Measurements from ENCODE around the gene ITGB4. TPM values are rescaled to one million over a fixed set of nuclear protein-coding genes. Genes with fewer than 3 reads are reported as not detected.
"Not testable (repeated sequence)": the region's sequence is repeated elsewhere in the genome, so short reads cannot be mapped to it uniquely, and the experiment has no call there.

Gene ITGB4
- polyA plus RNA-seq, 1 donor: 48.4 TPM

GRCh38 chr17:75759978-75760640, 38.9 kb downstream of the ITGB4 start:
- 100% methylated on average over 1 of the region's 6 CpGs for WGBS (ENCODE audit: insufficient coverage, low lambda C conversion rate)
- Histone ChIP-seq H3K4me1 (ENCODE audit: control insufficient read depth, insufficient read depth, low read length) (peaks cover 24% of the 10 kb centered on the region), H3K36me3 (ENCODE audit: control insufficient read depth, insufficient read depth, low read length) (peaks cover 36% of the 10 kb centered on the region)
- not testable (repeated sequence) for DNase-seq; H3K4me3 ChIP-seq (ENCODE audit: low read length); H3K9me3 ChIP-seq (ENCODE audit: control insufficient read depth, low read depth, low read length); H3K27me3 ChIP-seq (ENCODE audit: control insufficient read depth, insufficient read depth, low read length); H3K27ac ChIP-seq (ENCODE audit: low read length)

GRCh38 chr17:75762513-75763268, 41.4 kb downstream of the ITGB4 start:
- Histone ChIP-seq H3K36me3 (ENCODE audit: control insufficient read depth, insufficient read depth, low read length) (peaks cover 22% of the 10 kb centered on the region), H3K27ac (ENCODE audit: low read length) (no peak overlapping the region), H3K9me3 (ENCODE audit: control insufficient read depth, low read depth, low read length) (no peaks in the 10 kb centered on the region), H3K27me3 (ENCODE audit: control insufficient read depth, insufficient read depth, low read length) (no peaks in the 10 kb centered on the region), H3K4me3 (ENCODE audit: low read length) (no peak overlapping the region), H3K4me1 (ENCODE audit: control insufficient read depth, insufficient read depth, low read length) (peaks cover 17% of the 10 kb centered on the region)
- 80% methylated on average over 1 of the region's 27 CpGs for WGBS (ENCODE audit: insufficient coverage, low lambda C conversion rate)
- DNase-seq: no peak

GRCh38 chr17:75763269-75763607, 42.0 kb downstream of the ITGB4 start:
- H3K27ac ChIP-seq (ENCODE audit: low read length): no peak overlapping the region
- no CpG with 5 or more reads among the region's 3 CpGs for WGBS (ENCODE audit: insufficient coverage, low lambda C conversion rate)
- no peak overlapping the region for H3K4me3 ChIP-seq (ENCODE audit: low read length)
- DNase-seq: no peak
- no peaks in the 10 kb centered on the region for H3K9me3 ChIP-seq (ENCODE audit: control insufficient read depth, low read depth, low read length)
- H3K27me3 ChIP-seq (ENCODE audit: control insufficient read depth, insufficient read depth, low read length): no peaks in the 10 kb centered on the region
- H3K4me1 ChIP-seq (ENCODE audit: control insufficient read depth, insufficient read depth, low read length): peaks cover 17% of the 10 kb centered on the region
- peaks cover 16% of the 10 kb centered on the region for H3K36me3 ChIP-seq (ENCODE audit: control insufficient read depth, insufficient read depth, low read length)

- no peaks in the 10 kb centered on the region for H3K27me3 ChIP-seq (ENCODE audit: control insufficient read depth, insufficient read depth, low read length)
- peaks cover 11% of the 10 kb centered on the region for H3K36me3 ChIP-seq (ENCODE audit: control insufficient read depth, insufficient read depth, low read length)
- peak in 1 of 2 donors; percentile 67 for DNase-seq
- H3K4me1 ChIP-seq (ENCODE audit: control insufficient read depth, insufficient read depth, low read length): peaks cover 17% of the 10 kb centered on the region
- H3K4me3 ChIP-seq (ENCODE audit: low read length): peak overlapping the region; percentile 71
- WGBS (ENCODE audit: insufficient coverage, low lambda C conversion rate): no CpG with 5 or more reads among the region's 16 CpGs
- peak overlapping the region; percentile 77 for H3K27ac ChIP-seq (ENCODE audit: low read length)
- no peaks in the 10 kb centered on the region for H3K9me3 ChIP-seq (ENCODE audit: control insufficient read depth, low read depth, low read length)
Observed at GRCh38 chr17:75763613-75764416, 42.6 kb downstream of the ITGB4 start.

GRCh38 chr17:75764417-75764710, 43.1 kb downstream of the ITGB4 start:
- DNase-seq: no peak
- peaks cover 9% of the 10 kb centered on the region for H3K36me3 ChIP-seq (ENCODE audit: control insufficient read depth, insufficient read depth, low read length)
- H3K27ac ChIP-seq (ENCODE audit: low read length): peak overlapping the region; percentile 77
- H3K27me3 ChIP-seq (ENCODE audit: control insufficient read depth, insufficient read depth, low read length): no peaks in the 10 kb centered on the region
- no peaks in the 10 kb centered on the region for H3K9me3 ChIP-seq (ENCODE audit: control insufficient read depth, low read depth, low read length)
- no CpG with 5 or more reads among the region's 14 CpGs for WGBS (ENCODE audit: insufficient coverage, low lambda C conversion rate)
- H3K4me3 ChIP-seq (ENCODE audit: low read length): peak overlapping the region; percentile 71
- peaks cover 17% of the 10 kb centered on the region for H3K4me1 ChIP-seq (ENCODE audit: control insufficient read depth, insufficient read depth, low read length)

GRCh38 chr17:75764711-75765421, 43.6 kb downstream of the ITGB4 start, which contains the start of gene GALK1:
TSS of gene GALK1 (minus strand) at chr17:75765192. CDS start at chr17:75765136, 56 bp downstream.
- Histone ChIP-seq H3K36me3 (ENCODE audit: control insufficient read depth, insufficient read depth, low read length) (peaks cover 7% of the 10 kb centered on the region), H3K4me3 (ENCODE audit: low read length) (peak within 1 kb of the TSS; percentile 71), H3K4me1 (ENCODE audit: control insufficient read depth, insufficient read depth, low read length) (peaks cover 17% of the 10 kb centered on the region), H3K27me3 (ENCODE audit: control insufficient read depth, insufficient read depth, low read length) (no peaks in the 10 kb centered on the region), H3K9me3 (ENCODE audit: control insufficient read depth, low read depth, low read length) (no peaks in the 10 kb centered on the region), H3K27ac (ENCODE audit: low read length) (peak within 1 kb of the TSS; percentile 77)
- no CpG with 5 or more reads among the region's 71 CpGs for WGBS (ENCODE audit: insufficient coverage, low lambda C conversion rate)
- peak; percentile 79 to 82 for DNase-seq

- Histone ChIP-seq H3K36me3 (ENCODE audit: control insufficient read depth, insufficient read depth, low read length) (peaks cover 7% of the 10 kb centered on the region), H3K4me1 (ENCODE audit: control insufficient read depth, insufficient read depth, low read length) (peaks cover 19% of the 10 kb centered on the region), H3K9me3 (ENCODE audit: control insufficient read depth, low read depth, low read length) (no peaks in the 10 kb centered on the region), H3K27me3 (ENCODE audit: control insufficient read depth, insufficient read depth, low read length) (no peaks in the 10 kb centered on the region), H3K27ac (ENCODE audit: low read length) (no peak overlapping the region), H3K4me3 (ENCODE audit: low read length) (no peak overlapping the region)
- WGBS (ENCODE audit: insufficient coverage, low lambda C conversion rate): no CpG with 5 or more reads among the region's 4 CpGs
- DNase-seq: peak in 1 of 2 donors; percentile 14
Observed at GRCh38 chr17:75765981-75766380, 44.7 kb downstream of the ITGB4 start.

- Histone ChIP-seq H3K36me3 (ENCODE audit: control insufficient read depth, insufficient read depth, low read length) (no peaks in the 10 kb centered on the region), H3K27ac (ENCODE audit: low read length) (no peak overlapping the region), H3K27me3 (ENCODE audit: control insufficient read depth, insufficient read depth, low read length) (no peaks in the 10 kb centered on the region), H3K4me1 (ENCODE audit: control insufficient read depth, insufficient read depth, low read length) (peaks cover 36% of the 10 kb centered on the region), H3K4me3 (ENCODE audit: low read length) (no peak overlapping the region), H3K9me3 (ENCODE audit: control insufficient read depth, low read depth, low read length) (no peaks in the 10 kb centered on the region)
- DNase-seq: no peak
- WGBS (ENCODE audit: insufficient coverage, low lambda C conversion rate): 60% methylated on average over 1 of the region's 8 CpGs
Observed at GRCh38 chr17:75767881-75768280, 46.6 kb downstream of the ITGB4 start.

- Histone ChIP-seq H3K9me3 (ENCODE audit: control insufficient read depth, low read depth, low read length) (no peaks in the 10 kb centered on the region), H3K4me3 (ENCODE audit: low read length) (no peak overlapping the region), H3K4me1 (ENCODE audit: control insufficient read depth, insufficient read depth, low read length) (peaks cover 27% of the 10 kb centered on the region), H3K36me3 (ENCODE audit: control insufficient read depth, insufficient read depth, low read length) (peaks cover 2% of the 10 kb centered on the region), H3K27ac (ENCODE audit: low read length) (peak overlapping the region; percentile 9), H3K27me3 (ENCODE audit: control insufficient read depth, insufficient read depth, low read length) (no peaks in the 10 kb centered on the region)
- peak in 1 of 2 donors; percentile 84 for DNase-seq
- no CpG with 5 or more reads among the region's 3 CpGs for WGBS (ENCODE audit: insufficient coverage, low lambda C conversion rate)
Observed at GRCh38 chr17:75769536-75769935, 48.3 kb downstream of the ITGB4 start.

Data from large intestine (tissue), 3 donors.